Natural killer cell (primary cell): ENCODE results near the gene PRRC2B. TPM values are rescaled to one million over a fixed set of nuclear protein-coding genes. Genes with fewer than 3 reads are reported as not detected.

ENCODE experiments used
- ATAC-seq, 3 donors: fragments of 150-1000 bp in 2 of 3; fragments of 200-7000 bp in 1 of 3; cut with Tn5 transposase; 1 replicate in 1 of 3; 2 replicates in 2 of 3; pipeline ENCODE4 v1.10.0; 2021; ENCODE audit warnings: mild to moderate bottlenecking in 2 of 3, moderate library complexity in 2 of 3
- DNase-seq, 2 donors: peaks; one replicate each; pipeline versions ENCODE4 v3.0.0 to v3.0.0-alpha.2; 2013 to 2021; ENCODE audit warnings: mixed read lengths in 1 of 2
- H3K27ac ChIP-seq: one replicate; pipeline ENCODE4 v1.5.1; 2013; ENCODE audit warnings: mild to moderate bottlenecking, low read length
- H3K27me3 ChIP-seq: one replicate; pipeline ENCODE4 v1.6.1; 2013; ENCODE audit warnings: low read length; ENCODE audit not compliant: control insufficient read depth, insufficient read depth
- H3K36me3 ChIP-seq: one replicate; pipeline ENCODE4 v1.6.1; 2013; ENCODE audit warnings: low read length; ENCODE audit not compliant: control insufficient read depth, insufficient read depth
- H3K4me1 ChIP-seq: one replicate; pipeline ENCODE4 v1.6.1; 2013; ENCODE audit warnings: low read length; ENCODE audit not compliant: control insufficient read depth, insufficient read depth
- H3K4me3 ChIP-seq: one replicate; pipeline ENCODE4 v1.5.1; 2013; ENCODE audit warnings: low read length
- H3K9me3 ChIP-seq: one replicate; pipeline ENCODE4 v1.6.1; 2013; ENCODE audit warnings: low read length; ENCODE audit not compliant: control insufficient read depth, insufficient read depth
- H3K27ac Mint-ChIP-seq, 2 donors: one replicate each; pipeline ENCODE4 v1.8.0; 2022; ENCODE audit warnings: mild to moderate bottlenecking in 2 of 2, mixed read lengths in 2 of 2, moderate library complexity in 1 of 2
- H3K27me3 Mint-ChIP-seq, 2 donors: one replicate each; pipeline ENCODE4 v1.8.0; 2022; ENCODE audit warnings: low read depth in 2 of 2, mixed read lengths in 2 of 2
- H3K36me3 Mint-ChIP-seq: one replicate; pipeline ENCODE4 v1.8.0; 2022; ENCODE audit warnings: mixed read lengths
- H3K4me1 Mint-ChIP-seq, 2 donors: one replicate each; pipeline ENCODE4 v1.8.0; 2022; ENCODE audit warnings: mixed read lengths in 2 of 2
- H3K4me3 Mint-ChIP-seq: one replicate; pipeline ENCODE4 v1.8.0; 2022; ENCODE audit warnings: mild to moderate bottlenecking, moderate library complexity, mixed read lengths
- H3K9me3 Mint-ChIP-seq, 2 donors: one replicate each; pipeline ENCODE4 v1.8.0; 2022; ENCODE audit warnings: mixed read lengths in 2 of 2
- CTCF ChIP-seq: fragments of 200-600 bp; IDR thresholded peaks from one replicate; pipeline ENCODE4 v1.8.0; 2022; ENCODE audit warnings: antibody characterized with exemption
- WGBS: methylation state at CpG from one replicate; pipeline ENCODE4 v1.1.7; 2013; ENCODE audit warnings: missing lambda C conversion rate; ENCODE audit not compliant: insufficient coverage; 5-methylcytosine and 5-hydroxymethylcytosine counted together
- intact Hi-C: fragments of 100-400 bp; cut with micrococcal nuclease; formaldehyde crosslinking; loops from one replicate; pipeline ENCODE4 v1.14.2; 2022
- total RNA-seq, 4 donors: library from RNA; stranded (reverse); fragments of 120-200 nt in 1 of 4; gene quantifications; one replicate each; pipeline versions ENCODE4 v1.2.3 to v1.2.4, GENCODE V29; 2013 to 2022

PRRC2B gene
- total RNA-seq, 3 donors from 2014 or later (not counting 1 experiment from before 2014, with no cell fraction given) = 249 to 275 (median 274) TPM

- Histone ChIP-seq H3K27ac (peak overlapping the region; percentile 51), H3K4me3 (no peak overlapping the region)
- WGBS = 77% methylated on average over 6 of the region's 7 CpGs
Measured at GRCh38 chr9:131409458-131409992, 15.6 kb downstream of the PRRC2B start.

GRCh38 chr9:131410044-131410491, 16.2 kb downstream of the PRRC2B start:
- no peaks in the 10 kb centered on the region for H3K27me3 Mint-ChIP-seq
- ATAC-seq = peak; percentile 2 to 22 (median 13)
- no peak for TF ChIP-seq CTCF

More at GRCh38 chr9:131409458-131409992, 15.6 kb downstream of the PRRC2B start:
- H3K36me3 ChIP-seq = no peaks in the 10 kb centered on the region
- no peaks in the 10 kb centered on the region for H3K9me3 Mint-ChIP-seq
- H3K27me3 ChIP-seq = no peaks in the 10 kb centered on the region
- H3K4me1 ChIP-seq = peaks cover 67% of the 10 kb centered on the region
- H3K27me3 Mint-ChIP-seq = no peaks in the 10 kb centered on the region
- ATAC-seq (no peak), DNase-seq (no peak)
- H3K36me3 Mint-ChIP-seq = no peaks in the 10 kb centered on the region
- no peak for TF ChIP-seq CTCF
- intact Hi-C loops = loop anchor here (5.0 kb wide), 4 partner anchors 57 to 323 kb away; no protein-coding TSS in a partner anchor
- H3K27ac Mint-ChIP-seq = peak overlapping the region; percentile 91 to 96
- H3K4me1 Mint-ChIP-seq = peaks cover 76 to 79% of the 10 kb centered on the region in 2 donors
- peak overlapping the region; percentile 82 for H3K4me3 Mint-ChIP-seq
- H3K9me3 ChIP-seq = no peaks in the 10 kb centered on the region

GRCh38 chr9:131411719-131412681, 18.1 kb downstream of the PRRC2B start:
- H3K9me3 ChIP-seq = no peaks in the 10 kb centered on the region
- Mint-ChIP-seq H3K27ac (peak overlapping the region; percentile 2 to 35), H3K4me1 (peaks cover 64 to 69% of the 10 kb centered on the region in 2 donors), H3K4me3 (peak overlapping the region; percentile 56), H3K9me3 (no peaks in the 10 kb centered on the region), H3K36me3 (no peaks in the 10 kb centered on the region), H3K27me3 (no peaks in the 10 kb centered on the region)
- no peak for TF ChIP-seq CTCF
- H3K4me3 ChIP-seq = no peak overlapping the region
- H3K27ac ChIP-seq = no peak overlapping the region
- WGBS = 95% methylated on average over 14 of the region's 15 CpGs
- DNase-seq = no peak
- H3K36me3 ChIP-seq = no peaks in the 10 kb centered on the region
- no peak for ATAC-seq
- no peaks in the 10 kb centered on the region for H3K27me3 ChIP-seq
- intact Hi-C loops = no loop called here
- H3K4me1 ChIP-seq = peaks cover 48% of the 10 kb centered on the region

More at GRCh38 chr9:131410044-131410491, 16.2 kb downstream of the PRRC2B start:
- peak overlapping the region; percentile 82 for H3K4me3 Mint-ChIP-seq
- Histone ChIP-seq H3K36me3 (no peaks in the 10 kb centered on the region), H3K9me3 (no peaks in the 10 kb centered on the region), H3K27ac (peak overlapping the region; percentile 51), H3K4me1 (peaks cover 63% of the 10 kb centered on the region), H3K27me3 (no peaks in the 10 kb centered on the region), H3K4me3 (no peak overlapping the region)
- 20% methylated on average over 7 of the region's 7 CpGs for WGBS
- intact Hi-C loops = no loop called here
- DNase-seq = peak in 1 of 2 donors; percentile 73
- H3K4me1 Mint-ChIP-seq = peaks cover 71 to 74% of the 10 kb centered on the region in 2 donors
- no peaks in the 10 kb centered on the region for H3K36me3 Mint-ChIP-seq
- H3K27ac Mint-ChIP-seq = peak overlapping the region; percentile 91 to 96
- H3K9me3 Mint-ChIP-seq = no peaks in the 10 kb centered on the region
